Thyroid gland (tissue), 4 donors: Measurements from ENCODE around the gene MYOZ3.

Source experiments
- CTCF ChIP-seq, 6 experiments: fragments of 200-600 bp in 3 of 6; fragments of 450-650 bp in 3 of 6; sonication (generic) in 3 of 6; IDR thresholded peaks; one replicate each; pipeline ENCODE4 v1.5.1; 2016 to 2019; ENCODE audit warnings: antibody characterized with exemption in 6 of 6, mild to moderate bottlenecking in 2 of 6, inconsistent platforms in 1 of 6, moderate library complexity in 1 of 6
- POLR2A ChIP-seq, 2 donors: fragments of 450-650 bp; IDR thresholded peaks; one replicate each; pipeline ENCODE4 v1.6.1; 2017; ENCODE audit warnings: antibody characterized with exemption in 2 of 2, mild to moderate bottlenecking in 2 of 2, moderate library complexity in 1 of 2

DNA sequence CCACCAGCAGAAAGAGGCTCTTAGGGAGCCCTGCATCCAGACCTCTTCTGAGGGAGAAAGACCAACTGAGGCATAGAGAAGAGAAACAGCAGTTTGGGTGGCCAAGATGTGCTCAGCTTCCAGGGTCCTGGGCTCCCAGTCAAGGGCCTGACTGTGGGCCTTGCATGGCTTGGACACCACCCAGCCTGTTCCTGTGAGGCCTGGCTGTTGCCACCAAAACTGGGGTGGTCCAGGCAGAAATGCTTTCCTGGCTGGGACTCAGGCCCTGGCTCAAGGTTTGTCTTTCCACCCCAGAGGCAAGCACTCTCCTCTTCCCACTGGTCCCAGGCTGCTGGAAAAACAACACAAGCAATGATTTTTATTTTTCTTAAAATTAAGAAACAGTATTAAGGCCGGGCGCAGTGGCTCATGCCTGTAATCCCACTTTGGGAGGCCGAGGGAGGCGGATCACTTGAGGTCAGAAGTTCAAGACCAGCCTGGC lies 13.3 kb downstream of the MYOZ3 start:
- no peak for TF ChIP-seq CTCF (IDR thresholded peaks at IDR 0.05)
- no peak for TF ChIP-seq POLR2A (IDR thresholded peaks at IDR 0.05)
